HepG2 (cell line): ENCODE data around the gene MB. TPM values are rescaled to one million over a fixed set of nuclear protein-coding genes. Genes with fewer than 3 reads are reported as not detected.

Source experiments
- ATAC-seq: fragments of 200-7000 bp; cut with Tn5 transposase; 3 replicates; pipeline ENCODE4 v1.9.1; 2020; ENCODE audit warnings: mild to moderate bottlenecking, moderate library complexity
- BruUV-seq: library from RNA; stranded (reverse); fragments of 400-500 nt; replicated peaks from 2 replicates; lab custom pipeline; 2021; lab: Mats Ljungman, UMichigan
- CTCF ChIA-PET: fragments of 300-600 bp; formaldehyde crosslinking; extraction: SDS; loops from one replicate; lab custom pipeline; 2021; ENCODE audit warnings: low total read pairs, inconsistent platforms, low intra/inter-chr PET ratio; lab: Yijun Ruan, JAX
- POLR2A ChIA-PET: fragments of 350-600 bp; sonication (Branson Sonifier 250); formaldehyde crosslinking; loops from one replicate; lab custom pipeline; 2020; ENCODE audit warnings: antibody characterized with exemption, inconsistent platforms; lab: Yijun Ruan, JAX
- DNase-seq: peaks from one replicate; pipeline ENCODE4 v3.0.0-alpha.2; 2015; ENCODE audit warnings: low spot score
- FAIRE-seq: peaks from 3 replicates; lab custom pipeline; 2011; peaks lifted over from hg19 to GRCh38; lab: Jason Lieb, UNC
- H2AFZ ChIP-seq: one replicate; pipeline ENCODE4 v1.6.1; 2011; ENCODE audit warnings: low read length, inconsistent platforms
- H3K27ac ChIP-seq: fragments of 300-600 bp; 3 replicates; pipeline ENCODE4 v1.8.0; 2011; ENCODE audit warnings: mixed run types, mild to moderate bottlenecking, mixed read lengths, low read length, inconsistent platforms; ENCODE audit not compliant: insufficient read depth; ENCODE audit errors: extremely low read length
- H3K27me3 ChIP-seq, 2 experiments: fragments of 200-600 bp in 1 of 2; 2 replicates in 1 of 2; 3 replicates in 1 of 2; pipeline versions ENCODE4 v1.6.0 to v1.8.0; 2011; ENCODE audit warnings: low read length in 2 of 2, mild to moderate bottlenecking in 2 of 2, moderate library complexity in 2 of 2, inconsistent platforms in 1 of 2; ENCODE audit not compliant: insufficient read depth in 2 of 2, control insufficient read depth in 1 of 2
- H3K36me3 ChIP-seq, 2 experiments: fragments of 200-600 bp in 1 of 2; replicated peaks in 1 of 2; 2 replicates in 1 of 2; 3 replicates in 1 of 2; pipeline versions ENCODE4 v1.5.1 to v1.8.0; 2011; ENCODE audit warnings: low read length in 2 of 2, inconsistent platforms in 1 of 2; ENCODE audit not compliant: insufficient read depth in 2 of 2, control insufficient read depth in 1 of 2
- H3K4me1 ChIP-seq: 2 replicates; pipeline ENCODE4 v1.5.1; 2012; ENCODE audit warnings: low read length, inconsistent platforms; ENCODE audit not compliant: insufficient read depth
- H3K4me2 ChIP-seq: 2 replicates; pipeline ENCODE4 v1.6.0; 2011; ENCODE audit warnings: low read depth, low read length, inconsistent platforms
- H3K4me3 ChIP-seq, 3 experiments: fragments of 200-600 bp in 1 of 3; sonication (generic), shearing (Covaris generic) in 1 of 3; replicated peaks in 1 of 3; 2 replicates each; pipeline ENCODE4 v1.5.1; 2011 to 2016; ENCODE audit warnings: low read length in 3 of 3, inconsistent platforms in 2 of 3, low read depth in 2 of 3, mild to moderate bottlenecking in 2 of 3, control low read depth in 1 of 3, mixed read lengths in 1 of 3; ENCODE audit not compliant: insufficient read depth in 1 of 3
- H3K79me2 ChIP-seq: one replicate; pipeline ENCODE4 v1.6.1; 2011; ENCODE audit warnings: low read length, inconsistent platforms; ENCODE audit not compliant: insufficient read depth
- H3K9ac ChIP-seq: 2 replicates; pipeline ENCODE4 v1.6.0; 2011; ENCODE audit warnings: mild to moderate bottlenecking, low read depth, low read length, inconsistent platforms; ENCODE audit not compliant: insufficient read depth
- H3K9me3 ChIP-seq: 2 replicates; pipeline ENCODE4 v1.5.1; 2012; ENCODE audit warnings: mild to moderate bottlenecking, low read length
- H4K20me1 ChIP-seq: 2 replicates; pipeline ENCODE4 v1.6.0; 2011; ENCODE audit warnings: inconsistent platforms, mild to moderate bottlenecking, low read length, moderate library complexity; ENCODE audit not compliant: insufficient read depth
- ARID5B ChIP-seq: IDR thresholded peaks from 2 replicates; pipeline ENCODE4 v1.4.0; 2020; ENCODE audit warnings: mild to moderate bottlenecking, missing genetic modification reagents
- CHD4 ChIP-seq: fragments of 200-600 bp; sonication (generic); IDR thresholded peaks from 2 replicates; pipeline ENCODE4 v1.7.0; 2017; ENCODE audit warnings: mild to moderate bottlenecking, low read length, borderline replicate concordance
- GLI4 ChIP-seq: sonication (generic); formaldehyde crosslinking; IDR thresholded peaks from 2 replicates; pipeline ENCODE4 v1.5.1; 2020; ENCODE audit warnings: missing genetic modification reagents, mild to moderate bottlenecking, moderate library complexity, borderline replicate concordance
- HDAC2 ChIP-seq: sonication (generic); formaldehyde crosslinking; IDR thresholded peaks from 2 replicates; pipeline ENCODE4 v1.4.0; 2020; ENCODE audit warnings: missing genetic modification reagents
- PCBP1 ChIP-seq: fragments of 200-400 bp; formaldehyde crosslinking; IDR thresholded peaks from 2 replicates; pipeline ENCODE4 v1.6.1; 2017; ENCODE audit warnings: mild to moderate bottlenecking, low read depth, low read length, borderline replicate concordance
- REPIN1 ChIP-seq: sonication (generic); formaldehyde crosslinking; IDR thresholded peaks from 2 replicates; pipeline ENCODE4 v1.8.0; 2022; ENCODE audit warnings: missing genetic modification reagents, low read depth, mild to moderate bottlenecking, borderline replicate concordance
- ZEB1 ChIP-seq: IDR thresholded peaks from 2 replicates; pipeline ENCODE4 v1.6.1; 2012; ENCODE audit warnings: mild to moderate bottlenecking, low read depth, inconsistent platforms; ENCODE audit not compliant: insufficient replicate concordance
- ZNF263 ChIP-seq: sonication (generic); formaldehyde crosslinking; IDR thresholded peaks from 2 replicates; pipeline ENCODE4 v1.4.0; 2020; ENCODE audit warnings: missing genetic modification reagents
- ZNF543 ChIP-seq: sonication (generic); formaldehyde crosslinking; IDR thresholded peaks from 2 replicates; pipeline ENCODE4 v1.4.0; 2020; ENCODE audit warnings: mild to moderate bottlenecking, missing genetic modification reagents
- ZNF589 ChIP-seq: sonication (generic); formaldehyde crosslinking; conservative IDR thresholded peaks from 2 replicates; pipeline ENCODE4 v1.8.0; 2022; ENCODE audit warnings: mild to moderate bottlenecking, moderate library complexity, missing genetic modification reagents
- ZNF629 ChIP-seq: sonication (generic); formaldehyde crosslinking; conservative IDR thresholded peaks from 2 replicates; pipeline ENCODE4 v1.5.0; 2020; ENCODE audit warnings: missing genetic modification reagents
- ZNF792 ChIP-seq: IDR thresholded peaks from 2 replicates; pipeline ENCODE4 v1.6.1; 2016
- WGBS: methylation state at CpG from one replicate; pipeline ENCODE4 v1.1.6; 2017; ENCODE audit warnings: low lambda C conversion rate; 5-methylcytosine and 5-hydroxymethylcytosine counted together
- in situ Hi-C: cut with HindIII; loops from 2 replicates; pipeline ENCODE4 v1.10.0; 2017; ENCODE audit warnings: low pct_unique_long_range_greater_than_20kb; ENCODE audit not compliant: extremely low pct_ligation_motif_present
- intact Hi-C: fragments of 100-400 bp; cut with micrococcal nuclease; formaldehyde crosslinking; loops from one replicate; pipeline ENCODE4 v1.10.0; 2022; ENCODE audit not compliant: unreplicated experiment
- polyA plus RNA-seq, 8 experiments: library from polyadenylated mRNA; depleted of rRNA in 3 of 8; stranded (reverse) in 7 of 8; unstranded in 1 of 8; fragments of >200 nt; fragmentation: Illumina TruSeq in 4 of 8; extraction: Trizol in 4 of 8; gene quantifications; 2 replicates each; pipeline versions ENCODE4 v1.2.1 to v1.2.3, GENCODE V29; 2011 to 2016; ENCODE audit warnings: low read depth in 4 of 8, missing spikeins in 1 of 8, mixed read lengths in 1 of 8; ENCODE audit not compliant: insufficient read depth in 1 of 8
- total RNA-seq, 5 experiments: library from RNA; depleted of rRNA; stranded (reverse); fragments of >200 nt; fragmentation: Illumina TruSeq; extraction: Trizol; gene quantifications; 2 replicates each; pipeline ENCODE4 v1.2.3, GENCODE V29; 2016; ENCODE audit warnings: low read depth in 1 of 5

Gene MB
- total and polyA plus RNA-seq, 2 of the 13 experiments (the other 11 are each of a cell fraction or from before 2014, with no cell fraction given): 0.07 TPM; not detected in 1

DNA sequence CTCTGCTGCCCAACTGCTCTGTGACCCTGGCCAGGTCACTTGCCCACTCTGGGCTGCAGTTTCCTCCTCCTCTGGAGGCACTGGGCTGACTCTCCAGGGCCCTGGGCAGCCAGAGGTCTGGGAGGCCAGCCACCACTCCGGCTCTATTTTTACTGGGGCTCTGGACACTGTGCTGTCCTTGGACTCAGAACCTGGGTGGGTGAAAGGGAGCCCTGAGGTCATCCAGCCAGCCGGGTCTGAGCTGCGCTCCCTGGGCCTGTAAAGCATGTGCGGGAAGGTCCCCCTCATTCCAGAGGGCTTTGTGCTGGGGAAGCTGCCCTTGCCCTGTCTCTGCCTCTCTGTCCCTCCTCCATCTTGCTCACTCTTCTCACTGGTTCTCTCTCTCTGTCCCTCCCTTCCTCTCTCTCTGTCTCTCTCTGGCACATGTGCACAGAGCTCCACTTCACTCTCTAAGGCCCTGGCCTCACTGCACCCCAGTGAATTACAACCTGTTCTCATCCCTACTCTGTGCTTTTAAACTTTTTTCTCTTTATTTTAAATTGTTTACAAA lies 24.6 kb downstream of the MB start (continued):
- TF ChIP-seq ARID5B (CRISPR knock-in tag): no peak
- TF ChIP-seq ZNF792 (CRISPR knock-in tag): no peak
- no peak for TF ChIP-seq ZNF589 (CRISPR knock-in tag)
- TF ChIP-seq REPIN1 (CRISPR knock-in tag): no peak; the same call in 1 of the 2 replicates
- TF ChIP-seq GLI4 (CRISPR knock-in tag): no peak
- no peak for TF ChIP-seq PCBP1
- TF ChIP-seq HDAC2 (CRISPR knock-in tag): no peak
- TF ChIP-seq ZNF543 (CRISPR knock-in tag): no peak

- Histone ChIP-seq H3K36me3 (no peaks in the 10 kb centered on the region), H3K9ac (no peak overlapping the region), H3K4me2 (no peak overlapping the region; the same call in 1 of the 2 replicates), H3K4me1 (peaks cover 29% of the 10 kb centered on the region), H3K9me3 (no peaks in the 10 kb centered on the region), H3K27me3 (peaks cover 0 to 29% of the 10 kb centered on the region in 2 experiments; a peak in 3 of 5 replicates), H4K20me1 (no peaks in the 10 kb centered on the region), H3K79me2 (no peaks in the 10 kb centered on the region), H3K4me3 (no peak overlapping the region), H2AFZ (no peak overlapping the region), H3K27ac (no peak overlapping the region)
- 61% methylated on average over 7 of the region's 14 CpGs for WGBS
- CTCF ChIA-PET: no interaction called here
- intact Hi-C loops: no loop called here
- POLR2A ChIA-PET: no interaction called here
- BruUV-seq: no TSS peak
- in situ Hi-C loops: no loop called here
- peak; percentile 48; the same call in 1 of the 2 replicates for TF ChIP-seq CHD4
- no peak for TF ChIP-seq ZEB1
- peak; percentile 95 for TF ChIP-seq ZNF629 (CRISPR knock-in tag)
- TF ChIP-seq ZNF263 (CRISPR knock-in tag): 0 out of 2 replicates have a peak, but pooled peaks have one; percentile 38
- ATAC-seq (no peak), FAIRE-seq (no peak), DNase-seq (no peak)
Observed at GRCh38 chr22:35591714-35592417, 25.3 kb downstream of the MB start.
